HEK293 (cell line): ENCODE results near the gene ADAMTSL3.
A peak's percentile ranks its signal among the peaks of the same experiment; 100 is the strongest.

Experiments
- CTCF ChIA-PET: fragments of 350-600 bp; formaldehyde crosslinking; extraction: SDS; loops from one replicate; lab custom pipeline; 2021; ENCODE audit warnings: antibody characterized with exemption; lab: Yijun Ruan, JAX
- POLR2A ChIA-PET: fragments of 300-600 bp; formaldehyde crosslinking; extraction: SDS; loops from one replicate; lab custom pipeline; 2020; ENCODE audit warnings: antibody characterized with exemption, inconsistent platforms; lab: Yijun Ruan, JAX
- H3K27ac ChIP-seq: fragments of 200-500 bp; sonication (Bioruptor generic); 2 replicates; pipeline ENCODE4 v1.5.1; 2014; ENCODE audit warnings: low read depth, low read length, control low read depth, inconsistent platforms; ENCODE audit errors: extremely low read depth
- H3K36me3 ChIP-seq, 2 experiments: fragments of 200-500 bp in 1 of 2; sonication (Bioruptor generic) in 1 of 2; 1 replicate in 1 of 2; 2 replicates in 1 of 2; pipeline ENCODE4 v1.5.1; 2014 to 2017; ENCODE audit warnings: inconsistent platforms in 2 of 2, low read length in 2 of 2; ENCODE audit not compliant: control insufficient read depth in 2 of 2, insufficient read depth in 1 of 2
- H3K4me1 ChIP-seq: fragments of 200-500 bp; sonication (Bioruptor generic); 2 replicates; pipeline ENCODE4 v1.5.1; 2014; ENCODE audit warnings: mild to moderate bottlenecking, low read length, inconsistent platforms; ENCODE audit not compliant: control insufficient read depth, insufficient read depth
- H3K4me3 ChIP-seq: 2 replicates; pipeline ENCODE4 v1.5.1; 2011; ENCODE audit warnings: low read depth, mild to moderate bottlenecking, control low read depth, low read length, moderate library complexity
- H3K9me3 ChIP-seq: fragments of 200-500 bp; sonication (Bioruptor generic); 2 replicates; pipeline ENCODE4 v1.5.1; 2014; ENCODE audit warnings: low read depth, low read length, inconsistent platforms; ENCODE audit not compliant: control insufficient read depth, insufficient read depth
- GLIS1 ChIP-seq: fragments of 450-650 bp; formaldehyde crosslinking; IDR thresholded peaks from 2 replicates; pipeline ENCODE4 v1.5.1; 2016; ENCODE audit warnings: missing biosample characterization, missing genetic modification characterization
- HOXD13 ChIP-seq: sonication (generic); formaldehyde crosslinking; IDR thresholded peaks from 2 replicates; pipeline ENCODE4 v1.8.0; 2022; ENCODE audit warnings: missing genetic modification reagents, borderline replicate concordance
- IKZF3 ChIP-seq: fragments of 450-650 bp; IDR thresholded peaks from 2 replicates; pipeline ENCODE4 v1.5.0; 2018; ENCODE audit warnings: missing biosample characterization, mild to moderate bottlenecking, missing genetic modification characterization, moderate library complexity
- MZF1 ChIP-seq: fragments of 450-650 bp; formaldehyde crosslinking; IDR thresholded peaks from 2 replicates; pipeline ENCODE4 v1.5.1; 2017; ENCODE audit warnings: missing biosample characterization, missing genetic modification characterization, borderline replicate concordance
- OSR2 ChIP-seq: fragments of 450-650 bp; formaldehyde crosslinking; IDR thresholded peaks from 2 replicates; pipeline ENCODE4 v1.5.1; 2016; ENCODE audit warnings: missing biosample characterization, missing genetic modification characterization
- PRDM1 ChIP-seq: fragments of 450-650 bp; formaldehyde crosslinking; IDR thresholded peaks from 2 replicates; pipeline ENCODE4; 2016; ENCODE audit warnings: missing biosample characterization, missing genetic modification characterization
- SP7 ChIP-seq: fragments of 450-650 bp; formaldehyde crosslinking; IDR thresholded peaks from 2 replicates; pipeline ENCODE4 v1.5.1; 2016; ENCODE audit warnings: missing biosample characterization, missing genetic modification characterization
- TRIM28 ChIP-seq: IDR thresholded peaks from 2 replicates; pipeline ENCODE4 v1.6.1; 2011; ENCODE audit warnings: low read length, control low read depth, borderline replicate concordance
- YY1 ChIP-seq: fragments of 450-650 bp; formaldehyde crosslinking; IDR thresholded peaks from 2 replicates; pipeline ENCODE4 v1.5.1; 2018; ENCODE audit warnings: missing biosample characterization, missing genetic modification characterization
- ZBTB21 ChIP-seq: fragments of 450-650 bp; formaldehyde crosslinking; IDR thresholded peaks from 2 replicates; pipeline ENCODE4 v1.5.1; 2017; ENCODE audit warnings: missing biosample characterization, missing genetic modification characterization
- ZIC2 ChIP-seq: fragments of 450-650 bp; formaldehyde crosslinking; IDR thresholded peaks from 2 replicates; pipeline ENCODE4 v1.5.1; 2016; ENCODE audit warnings: missing biosample characterization, missing genetic modification characterization
- ZNF132 ChIP-seq: fragments of 450-650 bp; formaldehyde crosslinking; IDR thresholded peaks from 2 replicates; pipeline ENCODE4 v1.5.1; 2017; ENCODE audit warnings: missing biosample characterization, missing genetic modification characterization, borderline replicate concordance
- ZNF146 ChIP-seq: fragments of 450-650 bp; formaldehyde crosslinking; IDR thresholded peaks from 2 replicates; pipeline ENCODE4 v1.5.1; 2016; ENCODE audit warnings: missing biosample characterization, missing genetic modification characterization
- ZNF169 ChIP-seq: fragments of 450-650 bp; formaldehyde crosslinking; IDR thresholded peaks from 2 replicates; pipeline ENCODE4 v1.5.1; 2016; ENCODE audit warnings: missing biosample characterization, missing genetic modification characterization
- ZNF211 ChIP-seq: fragments of 450-650 bp; formaldehyde crosslinking; IDR thresholded peaks from 2 replicates; pipeline ENCODE4 v1.5.1; 2016; ENCODE audit warnings: low read depth, missing biosample characterization, missing genetic modification characterization
- ZNF214 ChIP-seq: fragments of 450-650 bp; formaldehyde crosslinking; IDR thresholded peaks from 2 replicates; pipeline ENCODE4 v1.5.1; 2017; ENCODE audit warnings: missing biosample characterization, mild to moderate bottlenecking, missing genetic modification characterization, borderline replicate concordance
- ZNF266 ChIP-seq: fragments of 450-650 bp; formaldehyde crosslinking; IDR thresholded peaks from 2 replicates; pipeline ENCODE4 v1.5.1; 2016; ENCODE audit warnings: missing biosample characterization, missing genetic modification characterization, low read depth
- ZNF311 ChIP-seq: fragments of 450-650 bp; formaldehyde crosslinking; IDR thresholded peaks from 2 replicates; pipeline ENCODE4 v1.5.1; 2017; ENCODE audit warnings: missing biosample characterization, missing genetic modification characterization, borderline replicate concordance
- ZNF335 ChIP-seq: fragments of 450-650 bp; formaldehyde crosslinking; conservative IDR thresholded peaks from 2 replicates; pipeline ENCODE4 v1.5.1; 2016; ENCODE audit warnings: missing biosample characterization, missing genetic modification characterization
- ZNF426 ChIP-seq: fragments of 450-650 bp; formaldehyde crosslinking; IDR thresholded peaks from 2 replicates; pipeline ENCODE4 v1.5.1; 2017; ENCODE audit warnings: missing biosample characterization, missing genetic modification characterization, mild to moderate bottlenecking, inconsistent platforms, moderate library complexity
- ZNF510 ChIP-seq: fragments of 450-650 bp; formaldehyde crosslinking; IDR thresholded peaks from 2 replicates; pipeline ENCODE4 v1.5.1; 2018; ENCODE audit warnings: mild to moderate bottlenecking, missing genetic modification characterization, missing biosample characterization; ENCODE audit not compliant: insufficient replicate concordance
- ZNF530 ChIP-seq: fragments of 450-650 bp; formaldehyde crosslinking; IDR thresholded peaks from 2 replicates; pipeline ENCODE4 v1.5.1; 2016; ENCODE audit warnings: low read depth, missing biosample characterization, missing genetic modification characterization
- ZNF660 ChIP-seq: fragments of 450-650 bp; IDR thresholded peaks from 2 replicates; pipeline ENCODE4 v1.5.1; 2018; ENCODE audit warnings: missing biosample characterization, mild to moderate bottlenecking, missing genetic modification characterization
- ZNF677 ChIP-seq: fragments of 450-650 bp; IDR thresholded peaks from 2 replicates; pipeline ENCODE4 v1.5.0; 2018; ENCODE audit warnings: missing biosample characterization, mild to moderate bottlenecking, missing genetic modification characterization, moderate library complexity
- ZNF701 ChIP-seq: fragments of 450-650 bp; formaldehyde crosslinking; IDR thresholded peaks from 2 replicates; pipeline ENCODE4 v1.5.1; 2016; ENCODE audit warnings: missing biosample characterization, missing genetic modification characterization
- ZNF785 ChIP-seq: fragments of 450-650 bp; formaldehyde crosslinking; IDR thresholded peaks from 2 replicates; pipeline ENCODE4 v1.5.1; 2016; ENCODE audit warnings: missing biosample characterization, missing genetic modification characterization
- ZNF843 ChIP-seq: fragments of 450-650 bp; formaldehyde crosslinking; IDR thresholded peaks from 2 replicates; pipeline ENCODE4 v1.5.1; 2016; ENCODE audit warnings: missing biosample characterization, missing genetic modification characterization
- TF ChIP-seq, protein P1 (sequence below): fragments of 450-650 bp; formaldehyde crosslinking; IDR thresholded peaks from 2 replicates; pipeline ENCODE4 v1.5.1; 2017; ENCODE audit warnings: missing biosample characterization, mild to moderate bottlenecking, missing genetic modification characterization, moderate library complexity
- TF ChIP-seq, protein P2 (sequence below): fragments of 450-650 bp; formaldehyde crosslinking; IDR thresholded peaks from 2 replicates; pipeline ENCODE4 v1.5.0; 2017; ENCODE audit warnings: missing biosample characterization, missing genetic modification characterization, borderline replicate concordance
- TF ChIP-seq, protein P3 (sequence below): fragments of 450-650 bp; formaldehyde crosslinking; IDR thresholded peaks from 2 replicates; pipeline ENCODE4 v1.5.1; 2016; ENCODE audit warnings: missing biosample characterization, missing genetic modification characterization
- TF ChIP-seq, protein P4 (sequence below): fragments of 450-650 bp; formaldehyde crosslinking; IDR thresholded peaks from 2 replicates; pipeline ENCODE4; 2016; ENCODE audit warnings: missing biosample characterization, missing genetic modification characterization
- TF ChIP-seq, protein P5 (sequence below): fragments of 450-650 bp; formaldehyde crosslinking; IDR thresholded peaks from 2 replicates; pipeline ENCODE4 v1.5.1; 2016; ENCODE audit warnings: missing biosample characterization, missing genetic modification characterization

Gene ADAMTSL3

DNA sequence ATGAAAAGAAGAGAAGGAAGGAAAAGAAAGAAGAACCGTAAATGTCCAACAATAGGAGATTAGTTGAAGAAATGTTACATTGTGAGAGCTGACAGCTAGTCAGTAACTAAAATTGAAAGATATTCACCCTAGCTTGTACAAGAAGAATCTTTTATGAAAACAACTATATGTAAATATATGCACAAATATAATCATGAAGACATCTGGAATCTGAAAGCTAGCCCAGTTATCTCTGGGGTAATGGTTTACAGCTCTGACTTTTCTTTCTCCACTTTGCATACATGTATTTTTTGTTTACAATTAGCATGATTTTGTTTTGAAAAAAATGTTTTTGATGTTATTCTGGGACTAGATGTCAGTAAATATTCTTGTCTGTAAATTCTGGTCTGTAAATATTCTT is 37.1 kb upstream of the ADAMTSL3 start:
- ChIA-PET CTCF (no interaction called here), POLR2A (interaction anchor here (0.7 kb wide), 1 partner anchor 47 kb away, joined by 3 read pairs; no protein-coding TSS in a partner anchor)
- H3K4me3 ChIP-seq, result no peak overlapping the region

DNA sequence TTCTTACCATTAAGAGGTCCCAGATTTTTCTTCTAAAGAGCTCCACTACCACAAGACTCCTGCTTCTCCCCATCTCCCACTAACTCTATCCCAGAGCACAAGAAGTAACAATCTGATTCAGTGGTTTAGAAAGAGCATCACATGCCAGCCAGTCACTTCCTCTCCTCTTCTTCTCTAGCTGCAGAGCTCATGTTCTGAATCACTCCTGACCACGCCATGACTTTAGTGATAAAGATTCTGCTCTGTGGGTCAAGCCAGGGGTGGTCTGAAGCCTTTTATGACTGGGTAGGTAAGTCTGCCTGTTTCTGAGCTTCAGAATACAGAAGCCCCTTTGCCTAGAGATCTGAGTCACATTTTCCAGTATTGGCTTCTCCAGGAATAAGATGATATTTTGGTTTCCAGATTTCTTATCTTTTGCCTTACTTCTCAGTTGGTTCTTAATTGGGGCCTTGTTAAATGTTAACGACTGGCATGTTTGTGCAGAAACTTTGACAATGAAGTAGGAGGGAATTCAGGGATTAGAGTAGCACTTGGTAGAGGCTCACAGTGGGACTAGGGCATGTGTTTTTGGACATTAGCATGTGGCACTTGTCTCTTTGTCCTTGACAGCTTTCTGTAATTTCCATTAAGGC is 27.6 kb upstream of the ADAMTSL3 start:
- no peaks in the 10 kb centered on the region for H3K9me3 ChIP-seq
- no peaks in the 10 kb centered on the region for H3K36me3 ChIP-seq
- H3K4me3 ChIP-seq, result no peak overlapping the region
- CTCF ChIA-PET, result no interaction called here
- no peak overlapping the region for H3K27ac ChIP-seq
- no peaks in the 10 kb centered on the region for H3K4me1 ChIP-seq
- POLR2A ChIA-PET, result no interaction called here
- TF ChIP-seq SP7 (peak; percentile 79), IKZF3 (tag by site-specific recombination) (no peak), MZF1 (no peak), ZNF843 (tag by site-specific recombination) (no peak), ZNF701 (tag by site-specific recombination) (no peak), HOXD13 (CRISPR knock-in tag) (no peak), ZNF677 (tag by site-specific recombination) (no peak), OSR2 (tag by site-specific recombination) (0 out of 2 replicates have a peak, but pooled peaks have one; percentile 9), GLIS1 (tag by site-specific recombination) (no peak; the same call in 1 of the 2 replicates), TRIM28 (0 out of 2 replicates have a peak, but pooled peaks have one; percentile 31), ZNF169 (tag by site-specific recombination) (no peak), ZNF660 (tag by site-specific recombination) (no peak), ZNF785 (no peak), ZIC2 (0 out of 2 replicates have a peak, but pooled peaks have one; percentile 21), ZNF311 (tag by site-specific recombination) (no peak)
- TF ChIP-seq, protein P1, sequence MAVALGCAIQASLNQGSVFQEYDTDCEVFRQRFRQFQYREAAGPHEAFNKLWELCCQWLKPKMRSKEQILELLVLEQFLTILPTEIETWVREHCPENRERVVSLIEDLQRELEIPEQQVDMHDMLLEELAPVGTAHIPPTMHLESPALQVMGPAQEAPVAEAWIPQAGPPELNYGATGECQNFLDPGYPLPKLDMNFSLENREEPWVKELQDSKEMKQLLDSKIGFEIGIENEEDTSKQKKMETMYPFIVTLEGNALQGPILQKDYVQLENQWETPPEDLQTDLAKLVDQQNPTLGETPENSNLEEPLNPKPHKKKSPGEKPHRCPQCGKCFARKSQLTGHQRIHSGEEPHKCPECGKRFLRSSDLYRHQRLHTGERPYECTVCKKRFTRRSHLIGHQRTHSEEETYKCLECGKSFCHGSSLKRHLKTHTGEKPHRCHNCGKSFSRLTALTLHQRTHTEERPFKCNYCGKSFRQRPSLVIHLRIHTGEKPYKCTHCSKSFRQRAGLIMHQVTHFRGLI (tag by site-specific recombination), result no peak
- TF ChIP-seq, protein P2, sequence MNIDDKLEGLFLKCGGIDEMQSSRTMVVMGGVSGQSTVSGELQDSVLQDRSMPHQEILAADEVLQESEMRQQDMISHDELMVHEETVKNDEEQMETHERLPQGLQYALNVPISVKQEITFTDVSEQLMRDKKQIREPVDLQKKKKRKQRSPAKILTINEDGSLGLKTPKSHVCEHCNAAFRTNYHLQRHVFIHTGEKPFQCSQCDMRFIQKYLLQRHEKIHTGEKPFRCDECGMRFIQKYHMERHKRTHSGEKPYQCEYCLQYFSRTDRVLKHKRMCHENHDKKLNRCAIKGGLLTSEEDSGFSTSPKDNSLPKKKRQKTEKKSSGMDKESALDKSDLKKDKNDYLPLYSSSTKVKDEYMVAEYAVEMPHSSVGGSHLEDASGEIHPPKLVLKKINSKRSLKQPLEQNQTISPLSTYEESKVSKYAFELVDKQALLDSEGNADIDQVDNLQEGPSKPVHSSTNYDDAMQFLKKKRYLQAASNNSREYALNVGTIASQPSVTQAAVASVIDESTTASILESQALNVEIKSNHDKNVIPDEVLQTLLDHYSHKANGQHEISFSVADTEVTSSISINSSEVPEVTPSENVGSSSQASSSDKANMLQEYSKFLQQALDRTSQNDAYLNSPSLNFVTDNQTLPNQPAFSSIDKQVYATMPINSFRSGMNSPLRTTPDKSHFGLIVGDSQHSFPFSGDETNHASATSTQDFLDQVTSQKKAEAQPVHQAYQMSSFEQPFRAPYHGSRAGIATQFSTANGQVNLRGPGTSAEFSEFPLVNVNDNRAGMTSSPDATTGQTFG (tag by site-specific recombination), result no peak

More for the DNA sequence above, 37.1 kb upstream of the ADAMTSL3 start:
- Histone ChIP-seq H3K4me1 (no peaks in the 10 kb centered on the region), H3K27ac (no peak overlapping the region)
- TF ChIP-seq, protein P3, sequence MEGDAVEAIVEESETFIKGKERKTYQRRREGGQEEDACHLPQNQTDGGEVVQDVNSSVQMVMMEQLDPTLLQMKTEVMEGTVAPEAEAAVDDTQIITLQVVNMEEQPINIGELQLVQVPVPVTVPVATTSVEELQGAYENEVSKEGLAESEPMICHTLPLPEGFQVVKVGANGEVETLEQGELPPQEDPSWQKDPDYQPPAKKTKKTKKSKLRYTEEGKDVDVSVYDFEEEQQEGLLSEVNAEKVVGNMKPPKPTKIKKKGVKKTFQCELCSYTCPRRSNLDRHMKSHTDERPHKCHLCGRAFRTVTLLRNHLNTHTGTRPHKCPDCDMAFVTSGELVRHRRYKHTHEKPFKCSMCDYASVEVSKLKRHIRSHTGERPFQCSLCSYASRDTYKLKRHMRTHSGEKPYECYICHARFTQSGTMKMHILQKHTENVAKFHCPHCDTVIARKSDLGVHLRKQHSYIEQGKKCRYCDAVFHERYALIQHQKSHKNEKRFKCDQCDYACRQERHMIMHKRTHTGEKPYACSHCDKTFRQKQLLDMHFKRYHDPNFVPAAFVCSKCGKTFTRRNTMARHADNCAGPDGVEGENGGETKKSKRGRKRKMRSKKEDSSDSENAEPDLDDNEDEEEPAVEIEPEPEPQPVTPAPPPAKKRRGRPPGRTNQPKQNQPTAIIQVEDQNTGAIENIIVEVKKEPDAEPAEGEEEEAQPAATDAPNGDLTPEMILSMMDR (tag by site-specific recombination), result no peak
- TF ChIP-seq, protein P4, sequence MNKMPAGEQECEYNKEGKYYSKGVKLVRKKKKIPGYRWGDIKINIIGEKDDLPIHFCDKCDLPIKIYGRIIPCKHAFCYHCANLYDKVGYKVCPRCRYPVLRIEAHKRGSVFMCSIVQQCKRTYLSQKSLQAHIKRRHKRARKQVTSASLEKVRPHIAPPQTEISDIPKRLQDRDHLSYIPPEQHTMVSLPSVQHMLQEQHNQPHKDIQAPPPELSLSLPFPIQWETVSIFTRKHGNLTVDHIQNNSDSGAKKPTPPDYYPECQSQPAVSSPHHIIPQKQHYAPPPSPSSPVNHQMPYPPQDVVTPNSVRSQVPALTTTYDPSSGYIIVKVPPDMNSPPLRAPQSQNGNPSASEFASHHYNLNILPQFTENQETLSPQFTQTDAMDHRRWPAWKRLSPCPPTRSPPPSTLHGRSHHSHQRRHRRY, result no peak
- TF ChIP-seq ZNF211 (tag by site-specific recombination) (no peak), ZNF510 (tag by site-specific recombination) (no peak), PRDM1 (tag by site-specific recombination) (no peak), YY1 (no peak), ZNF266 (tag by site-specific recombination) (no peak), ZNF426 (tag by site-specific recombination) (no peak), ZBTB21 (tag by site-specific recombination) (no peak), ZNF146 (tag by site-specific recombination) (no peak), ZNF335 (tag by site-specific recombination) (no peak), ZNF214 (tag by site-specific recombination) (no peak), ZNF530 (no peak), ZNF132 (tag by site-specific recombination) (no peak)
- TF ChIP-seq, protein P5, sequence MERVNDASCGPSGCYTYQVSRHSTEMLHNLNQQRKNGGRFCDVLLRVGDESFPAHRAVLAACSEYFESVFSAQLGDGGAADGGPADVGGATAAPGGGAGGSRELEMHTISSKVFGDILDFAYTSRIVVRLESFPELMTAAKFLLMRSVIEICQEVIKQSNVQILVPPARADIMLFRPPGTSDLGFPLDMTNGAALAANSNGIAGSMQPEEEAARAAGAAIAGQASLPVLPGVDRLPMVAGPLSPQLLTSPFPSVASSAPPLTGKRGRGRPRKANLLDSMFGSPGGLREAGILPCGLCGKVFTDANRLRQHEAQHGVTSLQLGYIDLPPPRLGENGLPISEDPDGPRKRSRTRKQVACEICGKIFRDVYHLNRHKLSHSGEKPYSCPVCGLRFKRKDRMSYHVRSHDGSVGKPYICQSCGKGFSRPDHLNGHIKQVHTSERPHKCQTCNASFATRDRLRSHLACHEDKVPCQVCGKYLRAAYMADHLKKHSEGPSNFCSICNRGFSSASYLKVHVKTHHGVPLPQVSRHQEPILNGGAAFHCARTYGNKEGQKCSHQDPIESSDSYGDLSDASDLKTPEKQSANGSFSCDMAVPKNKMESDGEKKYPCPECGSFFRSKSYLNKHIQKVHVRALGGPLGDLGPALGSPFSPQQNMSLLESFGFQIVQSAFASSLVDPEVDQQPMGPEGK (tag by site-specific recombination), result no peak
- TF ChIP-seq, all 188 proteins: peak for 0
- H3K36me3 ChIP-seq, result peaks cover 0 to 4% of the 10 kb centered on the region in 2 experiments; a peak in 1 of 3 replicates
- H3K9me3 ChIP-seq, result no peaks in the 10 kb centered on the region
